SK-N-SH (cell line): ENCODE measurements around the gene TTC16. TPM values are rescaled to one million over a fixed set of nuclear protein-coding genes. Genes with fewer than 3 reads are reported as not detected.

Experiments used
- CTCF ChIA-PET: fragments of 300-600, 350-600 bp; formaldehyde crosslinking; extraction: SDS; loops from one replicate; lab custom pipeline; 2021; lab: Yijun Ruan, JAX
- POLR2A ChIA-PET: fragments of 350-600 bp; sonication (Branson Sonifier 250); formaldehyde crosslinking; extraction: SDS; loops from one replicate; lab custom pipeline; 2020; ENCODE audit warnings: antibody characterized with exemption, inconsistent platforms; lab: Yijun Ruan, JAX
- DNase-seq: peaks from one replicate; pipeline ENCODE4 v3.0.0; 2012
- H2AFZ ChIP-seq: fragments of 200-600 bp; sonication (generic); 2 replicates; pipeline ENCODE4 v1.8.1; 2016; ENCODE audit warnings: antibody characterized with exemption, mild to moderate bottlenecking, low read depth
- H3F3A ChIP-seq: fragments of 200-600 bp; sonication (generic); replicated peaks from 2 replicates; pipeline ENCODE3; 2016; ENCODE audit warnings: antibody characterized with exemption, mild to moderate bottlenecking; ENCODE audit not compliant: insufficient read depth
- H3K27ac ChIP-seq, 2 experiments: fragments of 200-500 bp in 1 of 2; fragments of 200-600 bp in 1 of 2; sonication (Bioruptor generic) in 1 of 2; sonication (generic), shearing (Covaris generic) in 1 of 2; 2 replicates each; pipeline versions ENCODE4 v1.5.1 to v1.6.1; 2014 to 2016; ENCODE audit warnings: low read depth in 2 of 2, inconsistent platforms in 1 of 2, low read length in 1 of 2, mild to moderate bottlenecking in 1 of 2, mixed read lengths in 1 of 2
- H3K27me3 ChIP-seq: fragments of 200-600 bp; sonication (generic), shearing (Covaris generic); 2 replicates; pipeline ENCODE4 v1.6.1; 2016; ENCODE audit warnings: mixed run types; ENCODE audit not compliant: insufficient read depth
- H3K36me3 ChIP-seq, 2 experiments: fragments of 200-500 bp in 1 of 2; fragments of 200-600 bp in 1 of 2; sonication (Bioruptor generic) in 1 of 2; sonication (generic) in 1 of 2; replicated peaks in 1 of 2; 2 replicates each; pipeline versions ENCODE3 to v1.5.1; 2014 to 2016; ENCODE audit warnings: low read length in 1 of 2, mild to moderate bottlenecking in 1 of 2; ENCODE audit not compliant: insufficient read depth in 2 of 2, control insufficient read depth in 1 of 2
- H3K4me1 ChIP-seq, 2 experiments: fragments of 200-500 bp in 1 of 2; fragments of 200-600 bp in 1 of 2; sonication (Bioruptor generic) in 1 of 2; sonication (generic), shearing (Covaris generic) in 1 of 2; 2 replicates each; pipeline versions ENCODE4 v1.5.1 to v1.6.1; 2014 to 2016; ENCODE audit warnings: low read depth in 1 of 2, low read length in 1 of 2, mixed run types in 1 of 2; ENCODE audit not compliant: insufficient read depth in 2 of 2, control insufficient read depth in 1 of 2
- H3K4me2 ChIP-seq: fragments of 200-600 bp; sonication (generic), shearing (Covaris generic); 2 replicates; pipeline ENCODE4 v1.6.1; 2017; ENCODE audit warnings: mixed run types
- H3K4me3 ChIP-seq, 2 experiments: fragments of 200-500 bp in 1 of 2; fragments of 200-600 bp in 1 of 2; sonication (Bioruptor generic) in 1 of 2; sonication (generic), shearing (Covaris generic) in 1 of 2; 2 replicates each; pipeline versions ENCODE4 v1.5.1 to v1.8.1; 2014 to 2016; ENCODE audit warnings: low read depth in 2 of 2, inconsistent platforms in 1 of 2, low read length in 1 of 2, mild to moderate bottlenecking in 1 of 2, mixed read lengths in 1 of 2, moderate library complexity in 1 of 2
- H3K79me2 ChIP-seq: fragments of 200-600 bp; sonication (generic); 2 replicates; pipeline ENCODE4 v1.8.1; 2017; ENCODE audit warnings: mild to moderate bottlenecking; ENCODE audit not compliant: insufficient read depth
- H3K9ac ChIP-seq: fragments of 200-600 bp; sonication (generic); 2 replicates; pipeline ENCODE4 v1.6.1; 2017; ENCODE audit warnings: mixed run types
- H3K9me2 ChIP-seq: fragments of 200-600 bp; sonication (generic); 2 replicates; pipeline ENCODE4 v1.6.1; 2017; ENCODE audit warnings: mixed run types
- H3K9me3 ChIP-seq: fragments of 200-600 bp; sonication (generic); 2 replicates; pipeline ENCODE4 v1.6.1; 2017; ENCODE audit warnings: mixed run types, mild to moderate bottlenecking, moderate library complexity
- H4K20me1 ChIP-seq: fragments of 200-600 bp; sonication (generic); 2 replicates; pipeline ENCODE4 v1.6.1; 2017; ENCODE audit warnings: mild to moderate bottlenecking, mixed run types; ENCODE audit not compliant: insufficient read depth
- ELF1 ChIP-seq: IDR thresholded peaks from 2 replicates; pipeline ENCODE4 v1.4.0; 2012
- EP300 ChIP-seq, 2 experiments: IDR thresholded peaks; 2 replicates each; pipeline versions ENCODE4 v1.4.0 to v1.6.1; 2012; ENCODE audit warnings: borderline replicate concordance in 1 of 2, low read depth in 1 of 2, low read length in 1 of 2
- FOSL2 ChIP-seq: IDR thresholded peaks from 2 replicates; pipeline ENCODE4 v1.4.0; 2012; ENCODE audit warnings: low read depth, mild to moderate bottlenecking, moderate library complexity, borderline replicate concordance
- FOXM1 ChIP-seq: IDR thresholded peaks from 2 replicates; pipeline ENCODE4 v1.4.0; 2012; ENCODE audit warnings: low read depth, mild to moderate bottlenecking
- GABPA ChIP-seq: IDR thresholded peaks from 2 replicates; pipeline ENCODE4 v1.4.0; 2012; ENCODE audit warnings: low read depth, mild to moderate bottlenecking
- GATA2 ChIP-seq: sonication (generic); formaldehyde crosslinking; IDR thresholded peaks from 2 replicates; pipeline ENCODE4 v1.5.0; 2020; ENCODE audit warnings: mild to moderate bottlenecking, missing genetic modification reagents
- MEF2A ChIP-seq: IDR thresholded peaks from 2 replicates; pipeline ENCODE4 v1.4.0; 2012; ENCODE audit warnings: low read depth, borderline replicate concordance
- NFIC ChIP-seq: IDR thresholded peaks from 2 replicates; pipeline ENCODE4 v1.4.0; 2012; ENCODE audit warnings: borderline replicate concordance
- NRF1 ChIP-seq: IDR thresholded peaks from 2 replicates; pipeline ENCODE4 v1.6.1; 2012; ENCODE audit warnings: low read depth, mild to moderate bottlenecking, low read length
- RFX5 ChIP-seq: IDR thresholded peaks from 2 replicates; pipeline ENCODE4 v1.6.1; 2012; ENCODE audit warnings: mild to moderate bottlenecking, improper control_type of control experiment, low read length
- RXRA ChIP-seq: IDR thresholded peaks from 2 replicates; pipeline ENCODE4 v1.4.0; 2012; ENCODE audit warnings: low read depth, mild to moderate bottlenecking, borderline replicate concordance
- SIN3A ChIP-seq: IDR thresholded peaks from 2 replicates; pipeline ENCODE4 v1.6.1; 2012; ENCODE audit warnings: low read depth, mild to moderate bottlenecking, low read length, moderate library complexity, borderline replicate concordance
- TCF12 ChIP-seq: IDR thresholded peaks from 2 replicates; pipeline ENCODE4 v1.4.0; 2012
- YY1 ChIP-seq: IDR thresholded peaks from 2 replicates; pipeline ENCODE4 v1.4.0; 2012; ENCODE audit warnings: low read depth, mild to moderate bottlenecking
- WGBS: methylation state at CpG from one replicate; pipeline ENCODE4 v1.1.6; 2017; ENCODE audit warnings: low lambda C conversion rate; 5-methylcytosine and 5-hydroxymethylcytosine counted together
- polyA plus RNA-seq, 3 experiments: library from polyadenylated mRNA; depleted of rRNA; stranded (reverse); fragments of >200 nt; gene quantifications; 2 replicates each; pipeline ENCODE4 v1.2.3, GENCODE V29; 2012
- TF ChIP-seq, protein P1 (sequence below): IDR thresholded peaks from 2 replicates; pipeline ENCODE4 v1.6.1; 2012; ENCODE audit warnings: mild to moderate bottlenecking, low read depth, low read length, moderate library complexity
- TF ChIP-seq, protein P2 (sequence below): IDR thresholded peaks from 2 replicates; pipeline ENCODE4 v1.4.0; 2012; ENCODE audit warnings: low read depth
- TF ChIP-seq, protein P3 (sequence below): fragments of 150-350 bp; IDR thresholded peaks from 2 replicates; pipeline ENCODE4 v1.6.1; 2017; ENCODE audit warnings: antibody characterized with exemption, low read length, low read depth, borderline replicate concordance
- TF ChIP-seq, protein P4 (sequence below): fragments of 200-600 bp; sonication (generic); IDR thresholded peaks from 2 replicates; pipeline ENCODE4 v1.6.1; 2017; ENCODE audit warnings: antibody characterized with exemption, mild to moderate bottlenecking, moderate library complexity
- TF ChIP-seq, protein P5 (sequence below): IDR thresholded peaks from 2 replicates; pipeline ENCODE4; 2012

Gene TTC16
- polyA plus RNA-seq, 1 of the 3 experiments (the other 2 are of a cell fraction), result 0.05 TPM

DNA sequence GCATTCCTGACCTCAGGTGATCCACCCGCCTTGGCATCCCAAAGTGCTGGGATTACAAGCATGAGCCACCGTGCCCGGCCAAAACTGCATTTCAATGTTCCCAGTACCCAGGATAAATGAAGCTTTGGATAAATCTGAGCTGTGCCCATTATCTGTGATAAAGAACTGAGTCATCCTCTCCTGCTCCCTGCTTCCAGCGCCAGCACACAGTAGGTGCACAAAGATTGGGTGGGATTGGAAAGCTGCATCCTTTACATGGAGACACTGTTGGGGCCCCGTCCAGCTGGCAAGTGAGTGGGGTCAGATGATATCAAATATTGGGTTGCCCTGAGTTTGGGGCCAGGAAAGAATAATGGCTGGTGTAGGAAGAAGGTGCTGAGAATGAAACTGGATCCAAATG lies 45.2 kb downstream of the TTC16 start:
- no peak overlapping the region for H3K4me3 ChIP-seq
- H3K9me2 ChIP-seq, result no peaks in the 10 kb centered on the region
- DNase-seq, result no peak
- H3K4me2 ChIP-seq, result no peak overlapping the region
- ChIA-PET POLR2A (no interaction called here), CTCF (interaction anchor here (1.7 to 1.8 kb wide), 2 partner anchors 26 to 108 kb away, joined by 4 to 8 read pairs; partner anchors contain the start of gene TOR2A)
- TF ChIP-seq GATA2, result no peak
- no peak for TF ChIP-seq NFIC
- no peak for TF ChIP-seq MEF2A
- no peak for TF ChIP-seq FOSL2
- no peak for TF ChIP-seq FOXM1
- TF ChIP-seq, protein P1, sequence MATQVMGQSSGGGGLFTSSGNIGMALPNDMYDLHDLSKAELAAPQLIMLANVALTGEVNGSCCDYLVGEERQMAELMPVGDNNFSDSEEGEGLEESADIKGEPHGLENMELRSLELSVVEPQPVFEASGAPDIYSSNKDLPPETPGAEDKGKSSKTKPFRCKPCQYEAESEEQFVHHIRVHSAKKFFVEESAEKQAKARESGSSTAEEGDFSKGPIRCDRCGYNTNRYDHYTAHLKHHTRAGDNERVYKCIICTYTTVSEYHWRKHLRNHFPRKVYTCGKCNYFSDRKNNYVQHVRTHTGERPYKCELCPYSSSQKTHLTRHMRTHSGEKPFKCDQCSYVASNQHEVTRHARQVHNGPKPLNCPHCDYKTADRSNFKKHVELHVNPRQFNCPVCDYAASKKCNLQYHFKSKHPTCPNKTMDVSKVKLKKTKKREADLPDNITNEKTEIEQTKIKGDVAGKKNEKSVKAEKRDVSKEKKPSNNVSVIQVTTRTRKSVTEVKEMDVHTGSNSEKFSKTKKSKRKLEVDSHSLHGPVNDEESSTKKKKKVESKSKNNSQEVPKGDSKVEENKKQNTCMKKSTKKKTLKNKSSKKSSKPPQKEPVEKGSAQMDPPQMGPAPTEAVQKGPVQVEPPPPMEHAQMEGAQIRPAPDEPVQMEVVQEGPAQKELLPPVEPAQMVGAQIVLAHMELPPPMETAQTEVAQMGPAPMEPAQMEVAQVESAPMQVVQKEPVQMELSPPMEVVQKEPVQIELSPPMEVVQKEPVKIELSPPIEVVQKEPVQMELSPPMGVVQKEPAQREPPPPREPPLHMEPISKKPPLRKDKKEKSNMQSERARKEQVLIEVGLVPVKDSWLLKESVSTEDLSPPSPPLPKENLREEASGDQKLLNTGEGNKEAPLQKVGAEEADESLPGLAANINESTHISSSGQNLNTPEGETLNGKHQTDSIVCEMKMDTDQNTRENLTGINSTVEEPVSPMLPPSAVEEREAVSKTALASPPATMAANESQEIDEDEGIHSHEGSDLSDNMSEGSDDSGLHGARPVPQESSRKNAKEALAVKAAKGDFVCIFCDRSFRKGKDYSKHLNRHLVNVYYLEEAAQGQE, result no peak
- no peak for TF ChIP-seq TCF12
- TF ChIP-seq, protein P2, sequence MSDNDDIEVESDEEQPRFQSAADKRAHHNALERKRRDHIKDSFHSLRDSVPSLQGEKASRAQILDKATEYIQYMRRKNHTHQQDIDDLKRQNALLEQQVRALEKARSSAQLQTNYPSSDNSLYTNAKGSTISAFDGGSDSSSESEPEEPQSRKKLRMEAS, result no peak
- TF ChIP-seq RXRA, result no peak
- TF ChIP-seq NRF1, result no peak
- no peak for TF ChIP-seq GABPA
- TF ChIP-seq, protein P3, sequence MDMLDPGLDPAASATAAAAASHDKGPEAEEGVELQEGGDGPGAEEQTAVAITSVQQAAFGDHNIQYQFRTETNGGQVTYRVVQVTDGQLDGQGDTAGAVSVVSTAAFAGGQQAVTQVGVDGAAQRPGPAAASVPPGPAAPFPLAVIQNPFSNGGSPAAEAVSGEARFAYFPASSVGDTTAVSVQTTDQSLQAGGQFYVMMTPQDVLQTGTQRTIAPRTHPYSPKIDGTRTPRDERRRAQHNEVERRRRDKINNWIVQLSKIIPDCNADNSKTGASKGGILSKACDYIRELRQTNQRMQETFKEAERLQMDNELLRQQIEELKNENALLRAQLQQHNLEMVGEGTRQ, result no peak
- TF ChIP-seq RFX5, result no peak
- H3F3A ChIP-seq, result no peaks in the 10 kb centered on the region
- no peaks in the 10 kb centered on the region for H3K36me3 ChIP-seq
- H3K9ac ChIP-seq, result no peak overlapping the region
- H3K27ac ChIP-seq, result no peak overlapping the region
- H3K4me1 ChIP-seq, result peaks cover 0 to 13% of the 10 kb centered on the region in 2 experiments; a peak in 1 of 4 replicates
- H2AFZ ChIP-seq, result no peak overlapping the region
- no peaks in the 10 kb centered on the region for H4K20me1 ChIP-seq
- H3K27me3 ChIP-seq, result peaks cover under 1% of the 10 kb centered on the region; the same call in 1 of the 2 replicates
- H3K79me2 ChIP-seq, result no peaks in the 10 kb centered on the region
- 63% methylated on average over 5 of the region's 5 CpGs for WGBS
- H3K9me3 ChIP-seq, result no peaks in the 10 kb centered on the region

DNA sequence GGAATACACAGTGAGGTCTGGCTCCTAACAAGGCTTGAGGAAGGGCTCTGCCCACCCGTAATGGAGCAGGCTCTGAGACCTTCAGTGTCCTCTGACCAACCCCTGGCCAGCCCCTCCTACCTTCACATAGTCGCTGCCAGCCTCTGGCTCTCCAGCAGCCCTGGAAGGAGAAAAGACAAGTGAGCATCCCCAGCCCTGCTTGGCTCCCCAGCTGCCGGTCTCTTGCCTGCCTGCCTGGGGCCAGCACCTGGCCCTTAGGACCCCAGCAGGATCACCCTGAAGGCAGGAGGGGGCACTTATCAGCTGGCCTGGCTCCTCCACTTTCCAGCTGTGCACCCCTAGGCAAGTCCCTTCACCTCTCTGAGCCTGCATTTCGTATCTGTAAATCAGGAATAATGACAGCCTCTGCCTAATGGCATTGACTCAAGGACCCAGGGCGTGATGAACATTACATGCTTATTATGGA lies 45.6 kb downstream of the TTC16 start:
- Histone ChIP-seq H3K4me1 (peaks cover 0 to 13% of the 10 kb centered on the region in 2 experiments; a peak in 1 of 4 replicates), H3K27me3 (no peaks in the 10 kb centered on the region), H3F3A (no peaks in the 10 kb centered on the region), H3K27ac (no peak overlapping the region), H3K36me3 (no peaks in the 10 kb centered on the region), H3K9me2 (no peaks in the 10 kb centered on the region), H3K9ac (no peak overlapping the region), H3K9me3 (no peaks in the 10 kb centered on the region), H3K79me2 (no peaks in the 10 kb centered on the region), H3K4me3 (no peak overlapping the region), H3K4me2 (no peak overlapping the region), H4K20me1 (no peaks in the 10 kb centered on the region), H2AFZ (no peak overlapping the region)
- ChIA-PET POLR2A (no interaction called here), CTCF (interaction anchor here (1.0 to 1.8 kb wide), 3 partner anchors 26 to 159 kb away, joined by 3 to 8 read pairs (median 4); partner anchors contain the start of gene TOR2A)
- peak; percentile 70 for DNase-seq
- WGBS, result 34% methylated on average over 3 of the region's 5 CpGs
- TF ChIP-seq, protein P4, sequence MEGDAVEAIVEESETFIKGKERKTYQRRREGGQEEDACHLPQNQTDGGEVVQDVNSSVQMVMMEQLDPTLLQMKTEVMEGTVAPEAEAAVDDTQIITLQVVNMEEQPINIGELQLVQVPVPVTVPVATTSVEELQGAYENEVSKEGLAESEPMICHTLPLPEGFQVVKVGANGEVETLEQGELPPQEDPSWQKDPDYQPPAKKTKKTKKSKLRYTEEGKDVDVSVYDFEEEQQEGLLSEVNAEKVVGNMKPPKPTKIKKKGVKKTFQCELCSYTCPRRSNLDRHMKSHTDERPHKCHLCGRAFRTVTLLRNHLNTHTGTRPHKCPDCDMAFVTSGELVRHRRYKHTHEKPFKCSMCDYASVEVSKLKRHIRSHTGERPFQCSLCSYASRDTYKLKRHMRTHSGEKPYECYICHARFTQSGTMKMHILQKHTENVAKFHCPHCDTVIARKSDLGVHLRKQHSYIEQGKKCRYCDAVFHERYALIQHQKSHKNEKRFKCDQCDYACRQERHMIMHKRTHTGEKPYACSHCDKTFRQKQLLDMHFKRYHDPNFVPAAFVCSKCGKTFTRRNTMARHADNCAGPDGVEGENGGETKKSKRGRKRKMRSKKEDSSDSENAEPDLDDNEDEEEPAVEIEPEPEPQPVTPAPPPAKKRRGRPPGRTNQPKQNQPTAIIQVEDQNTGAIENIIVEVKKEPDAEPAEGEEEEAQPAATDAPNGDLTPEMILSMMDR, result no peak
- no peak for TF ChIP-seq GABPA
- TF ChIP-seq GATA2, result peak; percentile 56
- TF ChIP-seq, protein P2, result no peak
- no peak for TF ChIP-seq FOXM1
- peak in 1 of 2 experiments; percentile 28; a peak in 1 of 4 replicates for TF ChIP-seq EP300 (IDR thresholded peaks at IDR 0.05; ENCODE audit: borderline replicate concordance in 1 of 2, low read depth in 1 of 2, low read length in 1 of 2)
- no peak for TF ChIP-seq YY1
- TF ChIP-seq SIN3A, result no peak
- TF ChIP-seq, protein P5, sequence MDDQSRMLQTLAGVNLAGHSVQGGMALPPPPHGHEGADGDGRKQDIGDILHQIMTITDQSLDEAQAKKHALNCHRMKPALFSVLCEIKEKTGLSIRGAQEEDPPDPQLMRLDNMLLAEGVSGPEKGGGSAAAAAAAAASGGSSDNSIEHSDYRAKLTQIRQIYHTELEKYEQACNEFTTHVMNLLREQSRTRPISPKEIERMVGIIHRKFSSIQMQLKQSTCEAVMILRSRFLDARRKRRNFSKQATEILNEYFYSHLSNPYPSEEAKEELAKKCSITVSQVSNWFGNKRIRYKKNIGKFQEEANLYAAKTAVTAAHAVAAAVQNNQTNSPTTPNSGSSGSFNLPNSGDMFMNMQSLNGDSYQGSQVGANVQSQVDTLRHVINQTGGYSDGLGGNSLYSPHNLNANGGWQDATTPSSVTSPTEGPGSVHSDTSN, result no peak
- TF ChIP-seq ELF1, result no peak
- TF ChIP-seq TCF12, result no peak
